Right lung (tissue), 10 donors: ENCODE results near the gene MAP3K20. TPM values are rescaled to one million over a fixed set of nuclear protein-coding genes. Genes with fewer than 3 reads are reported as not detected.
A peak's percentile ranks its signal among the peaks of the same experiment; 100 is the strongest.
"Not testable (repeated sequence)": the region's sequence is repeated elsewhere in the genome, so short reads cannot be mapped to it uniquely, and the experiment has no call there.

Experiments used
- DNase-seq, 2 donors: peaks; one replicate each; pipeline ENCODE4 v3.0.0-alpha.2; 2013
- long read RNA-seq, 8 donors: transcript quantifications; one replicate each; lab custom pipeline, GENCODE V29; 2026
- polyA plus RNA-seq, 5 donors: library from polyadenylated mRNA; unstranded; fragments of 120-200 nt; gene quantifications; one replicate each; pipeline versions ENCODE4 v1.2.1 to v1.2.3, GENCODE V29; 2013; ENCODE audit warnings: inconsistent platforms in 1 of 5, low replicate concordance in 1 of 5; ENCODE audit not compliant: insufficient read length in 5 of 5, insufficient read depth in 1 of 5

MAP3K20 gene
- 10 to 100 TPM; 42.9 to 76.5 (median 72.7) TPM for polyA plus RNA-seq
- long read RNA-seq, donor 1, full-length matches to known transcripts: 18 of 51 reads
- long read RNA-seq, donor 1, partial matches to known transcripts: 33 of 51 reads
- long read RNA-seq, donor 1, other reads (novel, unspliced or antisense): 0 of 51 reads
- long read RNA-seq, donor 2, full-length matches to known transcripts: 6 of 13 reads
- long read RNA-seq, donor 2, partial matches to known transcripts: 7 of 13 reads
- long read RNA-seq, donor 2, other reads (novel, unspliced or antisense): 0 of 13 reads
- long read RNA-seq, donor 3, full-length matches to known transcripts: 7 of 17 reads
- long read RNA-seq, donor 3, partial matches to known transcripts: 10 of 17 reads
- long read RNA-seq, donor 3, other reads (novel, unspliced or antisense): 0 of 17 reads
- long read RNA-seq, donor 4, full-length matches to known transcripts: 6 of 6 reads
- long read RNA-seq, donor 4, partial matches to known transcripts: 0 of 6 reads
- long read RNA-seq, donor 4, other reads (novel, unspliced or antisense): 0 of 6 reads
- long read RNA-seq, donor 5, full-length matches to known transcripts: 12 of 12 reads
- long read RNA-seq, donor 5, partial matches to known transcripts: 0 of 12 reads
- long read RNA-seq, donor 5, other reads (novel, unspliced or antisense): 0 of 12 reads
- long read RNA-seq, donor 6, full-length matches to known transcripts: 17 of 35 reads
- long read RNA-seq, donor 6, partial matches to known transcripts: 18 of 35 reads
- long read RNA-seq, donor 6, other reads (novel, unspliced or antisense): 0 of 35 reads
- long read RNA-seq, donor 7, full-length matches to known transcripts: 7 of 7 reads
- long read RNA-seq, donor 7, partial matches to known transcripts: 0 of 7 reads
- long read RNA-seq, donor 7, other reads (novel, unspliced or antisense): 0 of 7 reads
- long read RNA-seq, donor 8, full-length matches to known transcripts: 4 of 18 reads
- long read RNA-seq, donor 8, partial matches to known transcripts: 14 of 18 reads
- long read RNA-seq, donor 8, other reads (novel, unspliced or antisense): 0 of 18 reads

- DNase-seq: peak; percentile 66 to 70
Measured at GRCh38 chr2:173075781-173076580, at the start of gene MAP3K20. Gene MAP3K20, plus strand, starts transcription at chr2:173075846. Its CDS starts 15,186 bp downstream, at chr2:173091032.

GRCh38 chr2:173026479-173026878 lies 49.2 kb upstream of the MAP3K20 start:
- no peak for DNase-seq

- peak; percentile 79 to 86 for DNase-seq
Measured at GRCh38 chr2:173027181-173028128, 48.2 kb upstream of the MAP3K20 start.

- no peak for DNase-seq
Measured at GRCh38 chr2:173028141-173028540, 47.5 kb upstream of the MAP3K20 start.

- DNase-seq: peak in 1 of 2 donors; percentile 42
Measured at GRCh38 chr2:173028671-173029070, 47.0 kb upstream of the MAP3K20 start.

- DNase-seq: no peak
Measured at GRCh38 chr2:173030561-173031490, 44.8 kb upstream of the MAP3K20 start.

DNA sequence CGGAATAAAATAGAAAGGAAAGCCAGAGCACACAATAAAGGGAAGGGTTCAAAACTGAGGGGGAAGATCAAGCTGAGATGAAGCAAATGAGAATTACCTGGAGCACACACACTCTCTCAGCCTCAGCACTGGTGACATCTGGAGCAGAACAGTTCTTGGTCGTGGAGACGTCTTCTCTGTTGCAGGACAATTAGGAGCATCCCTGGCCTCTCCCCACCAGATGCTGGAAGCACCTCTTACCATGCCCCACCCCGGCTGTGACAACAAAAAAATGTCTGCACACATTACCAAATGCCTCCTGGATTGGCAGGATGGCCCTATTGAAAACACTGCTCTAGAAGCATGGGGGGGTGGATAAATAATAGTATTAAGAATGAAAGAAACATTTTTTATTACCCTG lies 43.6 kb upstream of the MAP3K20 start:
- no peak for DNase-seq

GRCh38 chr2:173033084-173033483 lies 42.6 kb upstream of the MAP3K20 start:
- DNase-seq: no peak

DNA sequence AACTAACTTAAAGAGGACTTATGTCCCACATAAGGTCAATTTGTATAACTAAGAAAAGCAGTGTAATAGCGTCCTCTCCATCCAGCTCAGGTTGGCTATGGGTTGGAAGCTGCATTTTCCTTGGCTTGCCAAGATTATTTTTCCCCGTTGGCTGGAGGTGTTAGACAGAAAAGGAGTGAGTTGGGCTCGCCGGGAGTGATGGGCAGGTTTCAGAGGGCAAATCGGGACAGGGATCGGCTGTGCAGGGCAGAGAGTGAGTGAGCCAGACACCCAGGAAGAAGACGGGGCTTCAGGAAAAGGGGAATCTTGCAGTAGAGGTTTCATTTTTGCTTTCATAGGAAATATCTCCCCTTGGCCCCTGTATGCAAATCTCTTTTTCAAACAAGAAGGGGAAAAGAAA lies 41.5 kb upstream of the MAP3K20 start:
- DNase-seq: no peak

GRCh38 chr2:173037245-173038120 lies 38.2 kb upstream of the MAP3K20 start:
- no peak for DNase-seq

- DNase-seq: not testable (repeated sequence)
Measured at GRCh38 chr2:173038257-173038656, 37.4 kb upstream of the MAP3K20 start.

- no peak for DNase-seq
Measured at GRCh38 chr2:173040729-173041128, 34.9 kb upstream of the MAP3K20 start.

- DNase-seq: no peak
Measured at GRCh38 chr2:173043476-173043875, 32.2 kb upstream of the MAP3K20 start.

GRCh38 chr2:173043897-173044519 lies 31.6 kb upstream of the MAP3K20 start:
- DNase-seq: no peak

GRCh38 chr2:173044686-173045085 lies 31.0 kb upstream of the MAP3K20 start:
- no peak for DNase-seq

- no peak for DNase-seq
Measured at GRCh38 chr2:173045181-173045580, 30.5 kb upstream of the MAP3K20 start.

GRCh38 chr2:173048522-173048896 lies 27.1 kb upstream of the MAP3K20 start:
- no peak for DNase-seq
